Measurements from ENCODE around the gene INPP1. TPM values are rescaled to one million over a fixed set of nuclear protein-coding genes. Genes with fewer than 3 reads are reported as not detected.
"Not testable (repeated sequence)": the region's sequence is repeated elsewhere in the genome, so short reads cannot be mapped to it uniquely, and the experiment has no call there.

INPP1 gene
- total RNA-seq, 1 experiment from 2014 or later, result 2.3 TPM

- POLR2A ChIA-PET; ATAC-seq; CTCF ChIA-PET; H3K4me3 Mint-ChIP-seq; H3K27me3 Mint-ChIP-seq (ENCODE audit: low read depth); DNase-seq (ENCODE audit: low spot score); H3K9me3 Mint-ChIP-seq; H3K27ac Mint-ChIP-seq: not testable (repeated sequence)
- Mint-ChIP-seq H3K4me1 (peaks cover 20% of the 10 kb centered on the region), H3K36me3 (peaks cover 29% of the 10 kb centered on the region)
Observed at GRCh38 chr2:190312635-190313025, 30.8 kb upstream of the INPP1 start.

- H3K9me3 Mint-ChIP-seq, result no peaks in the 10 kb centered on the region
- ATAC-seq (no peak), DNase-seq (ENCODE audit: low spot score) (no peak)
- no peak overlapping the region for H3K4me3 Mint-ChIP-seq
- POLR2A ChIA-PET, result no interaction called here
- no peaks in the 10 kb centered on the region for H3K27me3 Mint-ChIP-seq (ENCODE audit: low read depth)
- H3K36me3 Mint-ChIP-seq, result peaks cover 24% of the 10 kb centered on the region
- no peak for TF ChIP-seq ZNF232 (CRISPR knock-in tag; IDR thresholded peaks at IDR 0.05)
- no peak for TF ChIP-seq ZNF138 (CRISPR knock-in tag; conservative IDR thresholded peaks at IDR 0.05)
- TF ChIP-seq ELF4 (CRISPR knock-in tag; IDR thresholded peaks at IDR 0.05; ENCODE audit: low read depth), result no peak
- no peak for TF ChIP-seq ZBTB43 (CRISPR knock-in tag; IDR thresholded peaks at IDR 0.05)
- no peak for TF ChIP-seq NR1H2 (CRISPR knock-in tag; IDR thresholded peaks at IDR 0.05)
- TF ChIP-seq USF2 (CRISPR knock-in tag; IDR thresholded peaks at IDR 0.05), result no peak
- no peak for TF ChIP-seq ATF3 (CRISPR knock-in tag; conservative IDR thresholded peaks at IDR 0.05)
- no peak for TF ChIP-seq E2F1 (CRISPR knock-in tag; IDR thresholded peaks at IDR 0.05)
- no peak for TF ChIP-seq HMGA2 (CRISPR knock-in tag; IDR thresholded peaks at IDR 0.05)
- TF ChIP-seq RORB (CRISPR knock-in tag; IDR thresholded peaks at IDR 0.05), result no peak
- TF ChIP-seq ZNF512 (CRISPR knock-in tag; IDR thresholded peaks at IDR 0.05; ENCODE audit: borderline replicate concordance), result no peak
- no peak for TF ChIP-seq NFYB (CRISPR knock-in tag; conservative IDR thresholded peaks at IDR 0.05; ENCODE audit: low read depth)
- TF ChIP-seq AFF4 (CRISPR knock-in tag; IDR thresholded peaks at IDR 0.05; ENCODE audit: borderline replicate concordance), result no peak
- TF ChIP-seq SMAD4 (CRISPR knock-in tag; IDR thresholded peaks at IDR 0.05), result no peak
- TF ChIP-seq TEAD4 (CRISPR knock-in tag; IDR thresholded peaks at IDR 0.05), result no peak
- TF ChIP-seq ETV6 (CRISPR knock-in tag; IDR thresholded peaks at IDR 0.05), result no peak
- TF ChIP-seq PRRX2 (CRISPR knock-in tag; IDR thresholded peaks at IDR 0.05), result no peak
- no peak for TF ChIP-seq PRDM15 (CRISPR knock-in tag; IDR thresholded peaks at IDR 0.05)
- no peak for TF ChIP-seq NR3C1 (CRISPR knock-in tag; conservative IDR thresholded peaks at IDR 0.05; ENCODE audit: low read depth)
- no peak for TF ChIP-seq ZNF121 (CRISPR knock-in tag; IDR thresholded peaks at IDR 0.05)
- CTCF ChIA-PET, result no interaction called here
- no peak overlapping the region for H3K27ac Mint-ChIP-seq
- peaks cover 27% of the 10 kb centered on the region for H3K4me1 Mint-ChIP-seq
Observed at GRCh38 chr2:190313880-190314279, 29.5 kb upstream of the INPP1 start.

All from WTC11 (cell line).